ENCODE measurements around the gene MYH9.

MYH9 gene

DNA sequence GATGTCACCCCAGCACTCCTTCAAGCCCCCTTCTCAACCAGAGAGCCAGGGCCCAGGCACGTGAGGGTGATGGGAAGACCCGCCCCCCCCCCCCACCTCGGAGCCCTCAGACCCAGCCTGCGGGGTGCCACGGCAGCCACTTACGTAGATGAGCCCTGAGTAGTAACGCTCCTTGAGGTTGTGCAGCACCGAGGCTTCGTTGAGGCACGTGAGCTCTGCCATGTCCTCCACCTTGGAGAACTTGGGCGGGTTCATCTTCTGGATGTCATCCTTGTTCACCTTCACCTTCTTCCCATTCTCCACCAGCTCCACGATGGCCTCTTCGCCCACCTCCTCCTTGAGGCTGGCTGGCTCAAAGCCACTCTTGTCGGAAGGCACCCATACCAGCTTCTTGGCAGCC is 39.0 kb downstream of the MYH9 start:
- DNase-seq (ENCODE audit: low spot score): no peak

DNA sequence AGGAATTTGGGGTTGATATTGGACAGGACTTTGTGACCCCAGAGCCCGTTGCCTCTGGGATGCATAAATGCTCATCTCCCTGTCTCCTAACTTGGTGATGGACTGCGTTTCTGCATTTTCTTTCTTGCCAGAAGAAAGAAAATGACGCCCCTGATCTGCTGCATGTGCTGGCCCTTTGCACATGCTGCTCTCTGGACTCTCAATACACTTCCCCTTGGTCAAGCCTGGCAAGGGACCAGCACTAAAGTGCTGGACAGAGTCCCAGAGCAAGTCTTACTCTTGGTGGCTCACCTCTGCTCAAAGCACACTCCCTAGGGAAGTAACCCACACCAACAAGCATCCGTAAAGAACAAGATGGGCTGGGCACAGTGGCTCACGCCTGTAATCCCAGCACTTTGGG is 40.7 kb downstream of the MYH9 start:
- no peak for DNase-seq (ENCODE audit: low spot score)

DNA sequence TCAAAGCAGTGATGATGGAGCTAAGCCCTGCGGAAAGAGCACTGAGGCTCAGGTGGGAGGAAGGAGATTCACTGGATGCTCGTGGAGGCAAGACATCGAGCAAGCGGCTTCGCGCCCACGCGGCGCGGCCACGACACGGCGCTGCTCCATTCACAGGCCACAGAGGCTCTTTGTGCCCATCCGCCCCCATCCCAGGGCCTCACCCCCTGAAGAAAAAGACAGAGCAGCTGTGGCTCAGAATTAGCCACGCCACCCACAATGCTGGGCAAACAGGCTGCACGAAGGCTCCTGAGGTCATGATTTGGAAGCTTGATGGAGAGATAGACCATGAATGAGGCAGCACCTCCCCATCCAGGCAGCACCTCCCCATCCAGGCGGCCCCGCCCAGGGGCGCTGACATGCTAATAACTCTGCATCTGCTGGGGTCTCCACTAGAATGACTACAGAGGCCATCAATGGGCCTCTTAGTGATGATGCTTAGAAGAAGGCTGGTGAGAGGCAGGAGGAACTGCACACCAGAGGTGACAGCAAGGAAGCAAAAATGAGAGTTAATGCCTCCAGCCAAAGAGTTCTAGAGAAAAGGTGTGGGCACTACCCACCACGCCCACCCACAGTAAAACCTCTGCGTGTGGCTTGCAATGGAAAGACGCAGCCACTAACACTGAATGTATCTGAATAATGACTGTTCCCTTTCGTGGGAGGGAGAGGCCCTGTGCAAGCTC is 43.5 kb downstream of the MYH9 start:
- no peak for DNase-seq (ENCODE audit: low spot score)

DNA sequence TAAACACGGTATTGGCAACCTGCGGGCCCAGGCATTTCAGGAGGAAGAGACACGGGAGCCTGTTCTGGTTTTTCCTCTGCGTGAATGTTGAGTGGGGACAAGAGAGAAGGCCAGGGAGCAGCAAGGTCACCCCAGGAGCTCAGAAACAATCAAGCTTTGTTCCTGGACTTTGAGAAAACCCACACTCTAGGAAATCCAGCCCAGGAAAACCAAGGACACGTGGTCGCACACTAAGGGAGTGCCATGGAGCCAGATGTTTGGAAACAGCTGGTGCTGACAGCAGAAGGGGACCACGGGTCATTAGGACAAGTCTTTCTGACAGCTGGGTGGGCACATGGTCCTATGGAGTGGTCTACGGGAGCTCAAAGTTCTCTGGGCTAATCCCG is 44.1 kb downstream of the MYH9 start:
- no peak for DNase-seq (ENCODE audit: low spot score)

DNA sequence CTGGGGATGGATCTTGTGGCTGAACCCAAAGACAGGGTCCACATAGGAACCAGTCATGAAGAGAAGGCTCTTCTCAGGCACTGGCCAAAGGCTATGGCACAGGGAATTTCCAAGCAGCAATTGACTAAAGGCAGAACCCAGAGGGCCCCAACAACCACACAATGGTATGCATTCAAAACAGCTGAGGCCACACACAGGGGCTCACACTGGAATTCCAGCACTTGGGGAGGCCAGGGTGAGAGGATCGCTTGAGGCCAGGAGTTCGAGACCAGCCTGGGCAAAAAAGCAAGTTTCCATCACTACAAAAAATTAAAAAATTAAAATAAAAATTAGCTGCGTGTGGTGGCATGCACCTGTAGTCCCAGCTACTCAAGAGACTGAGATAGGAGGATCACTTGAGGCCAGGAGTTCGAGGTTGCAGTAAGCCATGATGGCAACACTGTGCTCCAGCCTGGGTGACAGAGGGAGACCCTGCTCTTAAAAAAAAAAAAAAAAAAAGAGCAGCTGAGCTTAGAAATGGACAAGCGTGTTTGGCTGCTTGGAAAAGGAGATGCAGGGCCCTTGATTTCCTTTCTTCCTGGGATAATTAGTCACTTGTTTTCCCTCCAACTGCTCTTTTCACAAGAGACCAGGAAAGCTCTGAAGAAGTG is 44.6 kb downstream of the MYH9 start:
- DNase-seq (ENCODE audit: low spot score): no peak

DNA sequence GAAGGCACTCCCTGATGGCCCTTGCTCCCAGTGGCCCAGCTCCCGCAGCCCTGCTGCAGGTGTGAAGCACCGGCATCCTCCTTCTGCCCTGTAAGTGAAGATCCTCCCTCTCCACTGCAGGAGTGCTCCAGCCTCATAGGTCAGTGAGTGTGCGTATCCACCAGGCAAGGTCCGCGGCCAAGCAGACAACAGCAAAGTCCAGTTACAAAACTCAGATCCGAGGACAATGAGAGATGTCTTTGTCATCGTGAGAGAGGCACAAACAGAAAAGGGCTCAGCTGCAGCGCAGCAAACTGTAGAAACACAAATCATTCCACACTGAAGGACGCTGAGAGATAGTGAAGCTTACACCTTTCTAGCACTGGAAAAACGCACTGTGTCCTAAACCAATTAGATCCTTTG is 46.1 kb downstream of the MYH9 start:
- no peak for DNase-seq (ENCODE audit: low spot score)

DNA sequence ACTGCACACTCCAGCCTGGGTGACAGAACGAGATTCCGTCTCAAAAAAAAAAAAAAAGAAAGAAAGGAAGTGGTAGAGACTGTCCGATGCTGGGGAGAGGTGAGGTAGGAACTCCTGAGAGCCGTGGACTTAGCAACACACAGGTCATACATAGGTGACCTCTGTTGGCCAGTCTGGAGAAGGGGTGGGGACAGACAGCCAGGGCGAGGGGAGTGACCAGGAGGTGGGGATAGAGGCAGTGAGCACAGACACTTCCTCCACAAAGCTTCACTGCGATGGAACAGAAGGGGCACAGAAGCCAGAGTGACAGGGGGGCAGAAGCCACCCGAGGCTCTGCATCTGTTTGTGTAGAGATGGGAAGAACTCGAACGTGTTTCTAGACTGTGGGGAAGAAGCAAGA is 47.1 kb downstream of the MYH9 start:
- no peak for DNase-seq (ENCODE audit: low spot score)

DNA sequence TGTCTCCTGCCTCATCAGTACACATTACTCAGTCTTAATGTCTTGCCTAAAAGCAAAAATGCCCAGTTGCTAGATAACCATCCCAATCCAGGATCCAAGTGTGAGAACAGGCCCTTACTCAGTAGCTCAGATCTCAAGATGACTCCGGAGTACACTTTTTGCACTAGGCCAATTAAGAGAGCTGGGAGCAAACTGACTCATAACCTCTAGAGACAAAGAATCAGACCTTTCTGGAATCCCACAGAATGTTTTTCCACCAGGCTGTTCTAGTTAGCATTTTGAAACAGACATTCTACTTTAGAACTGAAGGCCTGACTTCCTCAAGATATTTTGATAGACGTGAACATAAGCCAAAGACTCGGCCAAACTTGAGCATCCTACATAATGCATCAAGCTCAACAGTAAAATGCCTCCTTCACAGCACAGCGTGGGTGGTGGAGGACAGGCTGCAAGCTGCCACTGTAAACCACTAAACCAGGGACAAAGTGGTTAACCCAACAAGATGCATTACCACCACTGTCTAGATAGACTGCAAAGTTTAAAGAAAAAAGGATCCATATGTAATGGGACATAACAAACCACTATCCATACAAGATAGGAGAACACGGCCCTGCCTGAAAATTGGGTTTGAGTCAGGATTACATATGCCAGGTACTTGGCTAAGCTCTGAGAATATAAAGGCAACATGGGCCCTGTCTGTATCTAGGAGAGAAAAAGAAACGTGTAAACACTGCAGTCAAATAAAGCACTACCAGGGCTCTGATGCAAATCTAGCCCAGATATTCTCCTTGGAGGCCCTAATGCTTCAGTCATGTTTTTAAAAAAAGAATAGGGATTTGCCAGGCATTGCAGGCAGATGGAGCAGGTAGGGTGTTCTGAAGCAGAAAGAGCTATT is 48.3 kb downstream of the MYH9 start:
- DNase-seq (ENCODE audit: low spot score): no peak

DNA sequence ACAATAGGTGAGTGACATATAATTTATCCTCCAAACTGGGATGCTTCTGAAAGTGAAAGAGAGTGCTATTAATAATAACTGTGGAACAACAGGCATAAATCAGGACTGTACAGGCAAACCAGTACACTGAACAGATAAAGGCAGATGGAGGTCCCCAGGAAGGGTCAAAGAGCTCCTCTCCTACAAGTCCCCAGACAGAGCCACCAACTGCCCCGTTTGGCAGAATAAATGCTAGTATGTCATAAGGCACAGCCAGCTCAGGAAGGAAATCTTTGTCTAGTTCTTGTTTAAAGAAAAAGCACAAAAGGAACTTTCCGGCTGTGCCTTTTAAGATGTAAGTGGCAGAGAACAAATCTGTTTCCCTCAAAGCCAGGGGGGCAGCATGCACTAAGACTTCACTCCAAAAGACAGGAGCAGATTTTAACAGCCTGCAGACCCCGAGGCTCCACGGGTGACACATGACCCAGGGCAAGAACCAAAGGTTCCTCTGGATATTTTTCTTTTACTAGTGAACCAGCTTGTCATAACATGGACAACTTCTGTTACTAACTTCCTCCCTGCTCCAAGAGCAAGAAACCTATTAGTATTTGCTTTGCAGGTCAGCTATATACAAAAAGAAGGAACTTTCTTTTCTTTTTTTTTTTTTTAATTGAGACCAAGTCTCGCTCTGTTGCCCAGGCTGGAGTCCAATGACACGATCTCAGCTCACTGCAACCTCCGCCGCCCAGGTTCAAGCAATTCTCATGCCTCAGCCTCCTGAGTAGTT is 50.2 kb downstream of the MYH9 start:
- DNase-seq (ENCODE audit: low spot score): no peak

DNA sequence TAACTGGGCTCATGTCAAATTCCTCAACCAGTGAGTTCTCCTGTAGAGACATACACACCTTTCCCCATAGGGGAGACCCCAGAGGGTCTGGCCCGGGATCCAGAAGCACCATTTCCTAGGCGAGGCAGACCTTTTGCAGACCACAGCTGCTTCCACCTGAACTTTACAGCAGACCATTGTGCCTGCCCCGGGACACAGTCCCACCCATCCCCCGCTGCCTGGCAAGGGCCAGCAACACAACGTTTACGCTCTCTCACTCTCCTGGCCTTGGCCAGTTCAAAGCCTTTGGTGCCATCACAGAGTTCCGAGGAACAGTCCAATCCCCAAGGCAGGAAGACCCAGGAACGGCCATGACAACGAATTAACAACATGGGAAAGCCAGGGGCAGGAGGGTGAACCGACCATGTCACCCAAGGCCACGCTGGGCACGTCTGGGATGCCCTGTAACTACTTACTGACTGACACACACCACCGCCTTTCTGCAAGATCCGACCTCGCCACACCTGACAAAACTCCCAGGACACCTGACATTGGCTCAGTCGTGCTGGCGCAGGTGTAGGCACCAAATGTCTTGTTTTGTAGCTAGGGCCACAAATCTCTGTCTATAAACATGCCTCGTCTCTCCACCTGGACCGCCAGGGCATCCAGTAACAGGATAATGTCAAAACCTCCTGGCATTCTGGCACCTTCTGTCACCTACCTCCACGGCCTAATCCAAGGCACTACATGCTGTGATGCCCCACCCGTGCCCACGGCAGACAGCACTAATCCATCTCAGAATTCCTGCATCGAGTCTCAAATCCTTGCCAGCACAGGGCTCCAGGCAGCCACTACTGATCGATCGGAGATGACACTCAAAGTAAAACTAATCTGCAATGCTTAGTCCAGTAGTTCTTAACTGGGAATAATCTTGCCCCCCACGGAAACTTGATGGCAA is 51.3 kb downstream of the MYH9 start:
- no peak for DNase-seq (ENCODE audit: low spot score)

DNA sequence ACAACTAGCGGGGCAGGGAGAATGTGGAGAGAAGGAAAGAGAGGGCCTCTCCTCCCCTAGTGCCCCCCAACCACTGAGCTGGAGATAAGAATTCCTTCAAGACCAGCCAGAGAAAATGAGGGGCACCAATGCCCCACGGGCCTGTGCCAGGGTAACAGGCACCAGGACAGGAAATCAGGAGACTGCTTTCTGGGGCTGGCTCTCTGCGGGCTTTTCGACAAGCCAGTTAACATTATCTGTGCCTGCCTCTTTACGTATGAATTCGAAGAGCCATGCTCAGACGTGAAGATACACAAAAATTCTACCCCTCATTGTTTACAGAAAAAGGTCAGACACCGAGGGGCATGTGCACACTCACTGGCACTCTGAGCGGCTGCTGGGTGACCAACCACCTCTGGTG is 52.1 kb downstream of the MYH9 start:
- no peak for DNase-seq (ENCODE audit: low spot score)

DNA sequence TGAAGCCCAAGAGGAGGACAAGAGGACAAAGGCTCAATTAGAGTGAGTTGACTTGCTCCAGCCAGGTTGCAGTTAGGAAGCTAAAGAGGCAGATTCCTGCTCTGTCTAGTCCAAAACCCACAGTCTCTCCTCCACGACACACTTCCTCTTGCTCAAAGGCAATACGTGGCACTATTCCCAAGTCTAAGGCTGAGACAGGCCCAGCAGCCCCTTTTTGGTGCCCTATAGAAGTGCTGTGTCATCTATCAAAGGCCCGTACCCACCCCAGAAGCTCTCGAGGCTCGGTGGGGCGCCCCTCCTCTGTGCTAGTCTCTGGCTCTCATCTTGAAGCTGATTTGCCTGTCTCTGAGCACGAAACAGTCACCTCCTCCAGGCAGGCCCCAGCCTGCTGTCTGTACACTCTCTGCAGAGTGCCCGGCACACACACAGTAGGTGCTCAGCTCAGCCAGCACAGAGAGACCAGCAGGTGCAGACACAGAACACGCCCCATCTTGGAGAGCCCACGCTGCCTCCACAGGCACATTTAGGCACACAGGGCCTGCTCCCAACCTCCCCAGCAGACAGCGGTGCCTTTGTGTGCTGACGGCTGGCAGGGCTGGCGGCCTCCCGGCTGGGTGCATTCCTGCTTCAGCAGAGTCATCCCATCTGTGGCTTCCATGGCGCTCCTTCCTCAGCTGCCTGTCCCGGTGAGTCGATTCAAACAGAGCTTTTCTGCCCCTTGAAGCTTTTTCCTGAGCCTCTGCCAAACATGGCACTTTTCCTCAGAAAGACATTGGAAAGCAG is 52.8 kb downstream of the MYH9 start:
- DNase-seq (ENCODE audit: low spot score): no peak

DNA sequence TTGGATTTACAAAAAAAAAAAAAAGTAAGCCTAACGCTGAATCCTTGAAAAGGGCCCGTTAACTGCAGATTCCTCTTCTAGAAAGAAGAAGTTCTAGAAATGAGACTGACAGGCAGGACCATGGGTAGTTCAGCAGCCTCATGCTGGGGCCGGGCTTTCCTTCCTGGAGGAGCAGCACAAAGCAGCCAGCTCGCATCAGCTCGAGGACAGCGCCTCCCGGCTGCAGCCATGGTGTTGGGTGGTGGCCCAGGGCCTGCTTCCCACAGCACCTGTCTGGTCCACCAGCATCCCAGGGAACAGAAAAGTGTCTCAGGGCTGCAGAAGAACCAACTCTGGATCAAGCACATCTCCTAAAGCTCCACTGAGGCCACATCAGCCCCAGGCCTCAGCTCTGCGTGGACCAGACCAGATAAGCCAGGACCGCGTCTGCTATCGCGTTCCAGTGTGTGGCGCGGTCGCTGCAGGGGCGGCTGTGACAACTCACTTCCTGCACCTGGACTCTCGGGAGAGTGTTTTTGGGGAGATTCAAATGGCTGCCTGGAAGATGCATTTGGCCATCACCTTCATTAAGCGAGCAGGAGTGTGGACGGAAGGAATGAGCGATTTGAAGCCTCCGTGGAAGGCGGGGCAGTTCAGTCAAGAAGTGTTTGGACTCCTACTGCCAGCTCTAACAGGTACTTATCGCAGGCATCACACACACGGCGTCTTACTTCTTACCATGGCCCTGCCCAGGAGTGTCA is 53.5 kb downstream of the MYH9 start:
- no peak for DNase-seq (ENCODE audit: low spot score)

DNA sequence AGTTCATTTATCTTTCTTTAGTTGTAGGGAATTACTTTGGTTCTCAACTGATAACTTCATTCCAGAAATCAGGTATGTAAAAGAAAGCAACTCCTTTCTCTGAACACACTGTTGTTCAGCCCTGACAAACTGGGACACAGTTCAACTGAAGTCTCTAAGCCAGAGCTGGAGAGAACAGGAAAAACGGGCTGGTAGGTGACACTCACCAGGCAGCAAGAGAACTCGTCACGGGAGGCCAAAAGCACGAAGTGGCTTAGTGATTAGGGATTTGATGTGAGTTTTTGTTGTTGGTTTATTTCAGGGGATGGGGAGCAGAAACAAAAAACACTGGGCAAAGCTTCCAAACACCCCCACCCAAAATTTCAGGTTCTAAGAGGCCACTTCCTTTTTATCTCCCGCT is 54.1 kb downstream of the MYH9 start:
- no peak for DNase-seq (ENCODE audit: low spot score)

DNA sequence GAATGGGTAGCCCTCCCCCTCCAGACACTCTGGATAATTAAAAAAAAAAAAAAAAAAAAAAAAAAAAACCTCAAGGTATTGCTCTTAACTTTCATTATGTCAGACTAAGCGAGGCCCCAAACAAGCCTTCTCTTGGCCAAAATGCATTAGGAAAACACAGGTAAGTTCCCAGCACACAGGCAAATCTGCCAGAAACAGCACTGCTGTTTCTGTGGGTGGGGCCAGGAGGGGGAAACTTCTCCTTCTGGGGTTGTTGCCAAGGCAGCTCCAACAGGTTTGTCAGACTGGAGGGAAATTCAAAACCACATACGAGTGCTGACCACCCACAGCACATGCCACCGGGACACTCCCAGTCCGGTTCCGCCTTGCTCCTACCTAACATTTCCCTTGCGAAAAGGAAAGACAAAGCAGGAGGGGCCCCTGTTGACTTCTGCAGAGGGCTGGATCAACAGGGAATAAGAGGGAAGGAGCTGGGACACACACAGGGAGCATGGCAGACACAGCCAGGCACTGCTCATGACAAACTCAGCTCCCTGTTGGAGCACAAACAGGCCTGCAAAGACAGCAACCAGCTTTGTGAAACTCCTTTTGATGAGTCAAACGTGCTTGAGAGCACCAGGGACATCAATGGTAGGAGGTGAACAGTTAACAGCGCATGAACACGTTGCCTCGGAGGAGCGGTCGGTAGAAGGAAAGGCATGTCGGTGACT is 55.0 kb downstream of the MYH9 start:
- DNase-seq (ENCODE audit: low spot score): peak; percentile 15

DNA sequence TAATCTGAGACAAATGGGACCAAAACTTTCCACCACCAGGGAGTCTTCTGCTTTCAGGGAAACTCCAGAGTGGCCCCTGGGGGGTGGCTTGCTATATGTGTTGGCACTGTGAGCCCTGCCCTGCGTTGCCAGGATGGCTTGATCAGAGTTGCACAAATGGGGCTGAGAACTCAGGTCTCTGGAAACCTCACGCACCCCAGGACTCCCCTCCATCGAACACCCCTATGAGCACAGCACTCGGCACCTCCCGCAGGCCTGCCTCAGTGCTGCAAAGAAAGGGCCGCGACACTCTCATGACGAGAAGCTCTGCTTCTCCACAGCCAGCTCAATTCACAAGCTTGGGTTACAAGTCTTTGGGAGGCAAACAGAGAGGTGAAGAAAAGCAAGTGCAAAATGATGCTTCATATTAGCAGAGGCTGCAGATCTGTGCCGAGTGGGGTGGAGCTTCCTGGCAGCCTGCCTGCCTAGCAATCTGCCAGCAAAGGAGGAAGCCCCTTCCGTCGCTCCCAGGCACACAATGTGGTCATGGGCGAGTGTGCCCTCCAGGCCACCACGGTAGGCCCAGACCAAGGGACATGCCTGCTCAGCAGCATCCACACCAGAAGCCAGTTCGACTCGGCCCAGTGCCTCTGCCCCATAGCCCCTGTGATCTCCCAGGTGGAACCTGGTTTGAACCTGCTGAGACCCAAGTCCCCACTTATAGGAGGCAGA is 55.7 kb downstream of the MYH9 start:
- no peak for DNase-seq (ENCODE audit: low spot score)

DNA sequence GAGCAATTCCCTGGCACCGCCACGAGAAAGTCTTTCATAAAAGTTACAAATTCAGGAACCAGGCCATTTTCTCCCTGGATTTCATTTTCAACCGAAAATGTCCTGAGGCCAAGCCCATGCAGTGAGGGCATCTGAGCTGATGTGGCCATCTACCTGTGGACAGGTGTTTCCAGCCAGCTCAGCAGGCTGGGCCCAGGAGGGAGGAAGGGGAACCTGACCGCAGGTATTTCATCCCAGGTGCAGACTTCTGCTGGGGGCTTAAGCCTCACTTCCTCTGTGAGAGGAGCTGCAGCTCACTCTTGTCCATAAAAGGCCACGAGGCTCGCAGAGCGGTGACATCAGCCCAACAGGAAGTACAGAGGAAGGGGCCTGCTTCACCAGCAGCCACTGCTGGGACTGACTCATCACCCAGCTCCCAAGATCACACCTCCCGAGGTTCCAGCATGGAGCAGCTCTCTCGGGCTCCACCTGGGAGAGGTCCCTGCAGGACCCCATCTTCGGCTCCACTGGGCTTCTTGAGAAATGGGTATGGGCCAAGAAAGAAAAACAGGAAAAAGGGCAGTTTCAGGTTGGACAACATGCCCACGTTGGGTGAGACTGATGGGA is 56.4 kb downstream of the MYH9 start:
- peak; percentile 58 for DNase-seq (ENCODE audit: low spot score)
